Fibroblast of mammary gland (primary cell): ENCODE measurements around the gene OR10J4.

Experiments
- DNase-seq: peaks from one replicate; pipeline ENCODE4 v3.0.0-alpha.2; 2010; ENCODE audit warnings: low read depth
- H3K4me3 ChIP-seq: 2 replicates; pipeline ENCODE4 v1.5.1; 2011; ENCODE audit warnings: low read depth, mild to moderate bottlenecking, low read length, moderate library complexity; ENCODE audit not compliant: control insufficient read depth
- TF ChIP-seq, protein P1 (sequence below): conservative IDR thresholded peaks from 2 replicates; pipeline ENCODE4 v1.5.1; 2011; ENCODE audit warnings: low read depth, low read length, inconsistent platforms; ENCODE audit not compliant: control insufficient read depth, insufficient read depth

Gene OR10J4

DNA sequence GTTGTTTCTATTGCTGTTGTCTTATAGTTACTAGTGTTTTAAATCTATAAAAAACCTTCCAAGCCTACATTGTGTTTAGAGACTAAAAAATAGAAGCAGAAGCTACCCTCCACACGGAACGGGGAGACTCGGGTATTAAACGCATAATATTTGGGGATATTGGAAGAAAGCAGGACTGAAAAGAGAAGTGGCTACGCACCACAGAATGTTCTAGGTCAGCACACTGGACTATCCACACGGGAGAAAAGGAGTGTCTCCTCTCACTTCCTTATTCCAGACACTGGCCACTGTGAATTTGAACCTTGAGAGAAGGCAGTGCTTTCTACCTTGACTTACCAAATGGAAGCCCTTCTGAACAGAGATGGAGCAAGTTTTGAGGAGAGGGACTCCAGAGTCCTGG lies 1.0 kb upstream of the OR10J4 start:
- no peak for DNase-seq
- TF ChIP-seq, protein P1, sequence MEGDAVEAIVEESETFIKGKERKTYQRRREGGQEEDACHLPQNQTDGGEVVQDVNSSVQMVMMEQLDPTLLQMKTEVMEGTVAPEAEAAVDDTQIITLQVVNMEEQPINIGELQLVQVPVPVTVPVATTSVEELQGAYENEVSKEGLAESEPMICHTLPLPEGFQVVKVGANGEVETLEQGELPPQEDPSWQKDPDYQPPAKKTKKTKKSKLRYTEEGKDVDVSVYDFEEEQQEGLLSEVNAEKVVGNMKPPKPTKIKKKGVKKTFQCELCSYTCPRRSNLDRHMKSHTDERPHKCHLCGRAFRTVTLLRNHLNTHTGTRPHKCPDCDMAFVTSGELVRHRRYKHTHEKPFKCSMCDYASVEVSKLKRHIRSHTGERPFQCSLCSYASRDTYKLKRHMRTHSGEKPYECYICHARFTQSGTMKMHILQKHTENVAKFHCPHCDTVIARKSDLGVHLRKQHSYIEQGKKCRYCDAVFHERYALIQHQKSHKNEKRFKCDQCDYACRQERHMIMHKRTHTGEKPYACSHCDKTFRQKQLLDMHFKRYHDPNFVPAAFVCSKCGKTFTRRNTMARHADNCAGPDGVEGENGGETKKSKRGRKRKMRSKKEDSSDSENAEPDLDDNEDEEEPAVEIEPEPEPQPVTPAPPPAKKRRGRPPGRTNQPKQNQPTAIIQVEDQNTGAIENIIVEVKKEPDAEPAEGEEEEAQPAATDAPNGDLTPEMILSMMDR: no peak
- no peak overlapping the region for H3K4me3 ChIP-seq

DNA sequence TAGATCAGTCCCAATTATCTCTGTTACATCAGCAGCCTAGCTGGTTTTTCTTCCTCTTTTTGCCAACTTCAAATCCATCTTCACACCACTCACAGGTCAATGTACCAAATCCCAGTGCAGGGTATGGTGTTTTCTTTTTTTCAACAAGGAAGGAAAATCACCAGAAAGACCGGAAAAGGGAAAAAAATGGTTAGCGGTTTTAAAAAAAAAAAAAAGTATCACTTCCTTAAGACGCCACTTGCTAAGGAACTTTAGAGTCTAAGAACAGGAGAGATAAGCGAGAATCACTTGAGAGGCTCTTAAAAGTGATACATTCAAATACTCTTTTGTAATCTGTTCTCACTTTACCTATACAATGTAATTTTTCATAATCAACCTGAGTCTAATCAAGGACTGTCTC lies 4.5 kb downstream of the OR10J4 start:
- no peak for DNase-seq
- H3K4me3 ChIP-seq: no peak overlapping the region
- TF ChIP-seq, protein P1: no peak

DNA sequence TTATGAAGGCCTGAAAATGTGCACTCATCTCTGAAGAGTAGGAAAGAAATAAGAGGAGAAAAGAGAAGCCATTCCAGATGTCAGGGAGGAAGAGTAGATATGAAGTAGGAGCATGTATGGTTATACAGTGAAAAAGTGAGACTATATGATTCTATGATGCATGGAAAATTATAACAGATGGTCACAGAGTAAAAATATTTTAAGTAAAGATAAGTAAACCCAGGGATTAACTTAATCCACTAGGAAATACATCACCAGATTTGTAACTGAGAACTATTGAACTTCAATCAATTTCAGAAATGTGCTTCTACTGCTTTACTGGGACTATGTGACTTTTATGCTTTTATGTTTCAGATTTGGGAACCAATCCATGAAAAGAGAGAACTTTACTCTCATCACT lies 7.4 kb downstream of the OR10J4 start, which contains the start of gene OR10J1:
OR10J1 (plus strand) TSS at position 301 of the 400 bp plus-strand sequence; CDS start at position 371, 70 bp downstream.
- no peak within 1 kb of the TSS for H3K4me3 ChIP-seq
- DNase-seq: no peak
- TF ChIP-seq, protein P1: no peak

DNA sequence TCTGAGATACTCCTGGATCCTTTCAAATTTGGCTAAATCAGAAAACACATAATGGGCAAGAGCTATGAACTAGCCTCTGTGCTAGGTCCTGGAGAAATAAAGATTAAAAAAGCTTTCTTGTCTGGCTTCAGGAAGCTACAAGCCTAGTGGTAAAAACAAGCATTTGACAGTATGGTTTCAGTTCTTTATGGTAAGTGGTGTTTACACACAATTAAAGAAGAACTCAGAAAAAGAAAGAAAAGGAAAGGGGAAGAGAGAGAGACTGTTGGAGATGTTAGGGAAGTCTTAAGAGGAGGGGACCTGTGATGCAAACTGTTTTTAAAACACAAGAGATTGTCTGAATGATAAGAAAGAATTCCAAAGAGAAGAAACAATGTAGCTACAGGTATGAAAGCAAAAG lies 9.4 kb downstream of the OR10J4 start:
- TF ChIP-seq, protein P1: no peak
- DNase-seq: no peak
- H3K4me3 ChIP-seq: no peak overlapping the region

DNA sequence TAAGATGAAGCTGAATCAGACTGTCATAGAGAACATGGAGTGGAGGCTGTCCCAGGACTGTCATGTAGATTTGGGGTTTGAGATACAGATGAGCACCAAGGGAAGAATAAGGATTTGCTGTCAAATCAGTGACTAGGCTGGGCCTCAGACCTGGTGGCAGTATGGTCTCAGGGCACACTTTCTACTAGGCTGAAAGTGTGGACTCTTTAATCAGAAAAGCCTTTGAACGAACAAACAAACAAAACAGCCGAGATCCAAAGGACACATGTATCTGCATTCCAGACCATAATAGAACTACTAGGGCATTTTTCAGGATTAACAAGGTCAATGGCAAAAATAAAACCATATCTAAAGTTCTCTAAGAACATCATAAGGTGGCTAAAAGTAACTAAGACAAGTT lies 10.4 kb downstream of the OR10J4 start:
- no peak overlapping the region for H3K4me3 ChIP-seq
- no peak for DNase-seq
- TF ChIP-seq, protein P1: no peak

DNA sequence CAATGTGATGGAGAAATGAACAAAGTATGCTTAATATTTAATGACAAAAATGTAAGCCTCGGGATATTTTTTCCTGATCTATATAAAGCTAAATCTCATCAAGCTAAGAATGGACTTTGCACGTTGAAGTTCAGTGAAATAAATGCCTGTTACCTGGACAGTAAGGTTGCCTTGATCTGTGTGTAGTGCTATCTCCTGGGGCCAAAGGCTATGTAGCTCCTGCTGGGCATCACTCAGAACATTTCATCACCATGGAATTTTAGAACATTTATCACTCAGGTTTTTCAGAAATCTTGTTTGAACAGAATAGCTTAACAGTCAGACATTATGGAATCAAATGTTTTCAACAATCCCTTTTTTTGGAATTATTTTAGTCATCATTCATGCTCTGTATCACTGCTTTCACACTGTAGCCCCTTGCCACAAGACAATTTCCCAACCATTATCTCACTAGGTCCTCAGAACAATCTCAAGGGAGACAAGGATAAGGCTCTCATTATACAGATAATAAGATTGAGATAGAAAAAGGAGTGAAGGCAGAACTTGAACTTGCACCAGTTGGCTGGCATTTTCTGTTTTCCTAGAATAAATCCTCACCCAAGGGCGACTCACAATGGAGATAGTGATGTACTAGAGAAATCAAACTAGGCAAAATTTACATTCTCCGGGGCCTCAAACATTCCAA lies 11.2 kb downstream of the OR10J4 start:
- H3K4me3 ChIP-seq: no peak overlapping the region
- no peak for DNase-seq
- TF ChIP-seq, protein P1: no peak
